Epithelial cell of proximal tubule (primary cell): ENCODE measurements around the gene CNNM2. TPM values are rescaled to one million over a fixed set of nuclear protein-coding genes. Genes with fewer than 3 reads are reported as not detected.

Experiments used
- DNase-seq: peaks from one replicate; pipeline ENCODE4 v3.0.0-alpha.2; 2011; ENCODE audit warnings: low read depth
- H3K4me3 ChIP-seq: 2 replicates; pipeline ENCODE4 v1.5.1; 2011; ENCODE audit warnings: low read depth, mild to moderate bottlenecking, low read length
- CTCF ChIP-seq: conservative IDR thresholded peaks from 2 replicates; pipeline ENCODE4 v1.5.1; 2012; ENCODE audit warnings: low read depth, mild to moderate bottlenecking, low read length
- total RNA-seq: library from RNA; depleted of rRNA; stranded (reverse); fragments of >200 nt; gene quantifications from 2 replicates; pipeline ENCODE4 v1.2.3, GENCODE V29; 2015

CNNM2 gene
- total RNA-seq, 1 donor from 2014 or later, result 1.2 TPM

GRCh38 chr10:103069453-103070331 is 151.6 kb downstream of the CNNM2 start:
- DNase-seq, result no peak
- TF ChIP-seq CTCF, result peak; percentile 78
- no peak overlapping the region for H3K4me3 ChIP-seq

GRCh38 chr10:103072276-103072675 is 154.2 kb downstream of the CNNM2 start:
- no peak for TF ChIP-seq CTCF
- no peak overlapping the region for H3K4me3 ChIP-seq
- no peak for DNase-seq

- TF ChIP-seq CTCF, result no peak
- no peak overlapping the region for H3K4me3 ChIP-seq
- no peak for DNase-seq
These were observed 154.8 kb downstream of the CNNM2 start for GRCh38 chr10:103072891-103073290.

- no peak for TF ChIP-seq CTCF
- DNase-seq, result no peak
- no peak overlapping the region for H3K4me3 ChIP-seq
These were observed 158.9 kb downstream of the CNNM2 start for GRCh38 chr10:103077020-103077419.

- DNase-seq, result no peak
- H3K4me3 ChIP-seq, result no peak overlapping the region
- TF ChIP-seq CTCF, result no peak
These were observed 159.6 kb downstream of the CNNM2 start for GRCh38 chr10:103077491-103078308.

- DNase-seq, result no peak
- no peak for TF ChIP-seq CTCF
- no peak overlapping the region for H3K4me3 ChIP-seq
These were observed 160.2 kb downstream of the CNNM2 start for GRCh38 chr10:103078309-103078615.
